Neural crest cell (in vitro differentiated cells): ENCODE results near the gene WDR90. TPM values are rescaled to one million over a fixed set of nuclear protein-coding genes. Genes with fewer than 3 reads are reported as not detected.
"Not testable (repeated sequence)": the region's sequence is repeated elsewhere in the genome, so short reads cannot be mapped to it uniquely, and the experiment has no call there.

Experiments used
- DNase-seq: peaks from one replicate; pipeline ENCODE4 v3.0.0; 2021; ENCODE audit warnings: low read depth, mixed read lengths, low spot score
- H3K27ac Mint-ChIP-seq: one replicate; pipeline ENCODE4 v1.8.0; 2021; ENCODE audit warnings: mild to moderate bottlenecking, mixed read lengths; ENCODE audit not compliant: unreplicated experiment
- H3K27me3 Mint-ChIP-seq: 2 replicates; pipeline ENCODE4 v1.8.0; 2021; ENCODE audit warnings: low read depth, mild to moderate bottlenecking, mixed read lengths
- H3K36me3 Mint-ChIP-seq: 2 replicates; pipeline ENCODE4 v1.8.0; 2021; ENCODE audit warnings: low read depth, mild to moderate bottlenecking, mixed read lengths
- H3K4me1 Mint-ChIP-seq: 2 replicates; pipeline ENCODE4 v1.8.0; 2021; ENCODE audit warnings: mixed read lengths
- H3K4me3 Mint-ChIP-seq: one replicate; pipeline ENCODE4 v1.8.0; 2021; ENCODE audit warnings: mild to moderate bottlenecking, mixed read lengths
- H3K9me3 Mint-ChIP-seq: 2 replicates; pipeline ENCODE4 v1.8.0; 2021; ENCODE audit warnings: mixed read lengths
- total RNA-seq: library from RNA; stranded (reverse); gene quantifications from 2 replicates; pipeline ENCODE4 v1.2.1, GENCODE V29; 2021
- TF ChIP-seq, protein P1 (sequence below): fragments of 200-600 bp; sonication (generic); conservative IDR thresholded peaks from 2 replicates; pipeline ENCODE4 v1.5.0; 2021; ENCODE audit warnings: antibody characterized with exemption, mild to moderate bottlenecking

The WDR90 gene
- total RNA-seq, 1 donor from 2014 or later: 97.0 TPM

DNA sequence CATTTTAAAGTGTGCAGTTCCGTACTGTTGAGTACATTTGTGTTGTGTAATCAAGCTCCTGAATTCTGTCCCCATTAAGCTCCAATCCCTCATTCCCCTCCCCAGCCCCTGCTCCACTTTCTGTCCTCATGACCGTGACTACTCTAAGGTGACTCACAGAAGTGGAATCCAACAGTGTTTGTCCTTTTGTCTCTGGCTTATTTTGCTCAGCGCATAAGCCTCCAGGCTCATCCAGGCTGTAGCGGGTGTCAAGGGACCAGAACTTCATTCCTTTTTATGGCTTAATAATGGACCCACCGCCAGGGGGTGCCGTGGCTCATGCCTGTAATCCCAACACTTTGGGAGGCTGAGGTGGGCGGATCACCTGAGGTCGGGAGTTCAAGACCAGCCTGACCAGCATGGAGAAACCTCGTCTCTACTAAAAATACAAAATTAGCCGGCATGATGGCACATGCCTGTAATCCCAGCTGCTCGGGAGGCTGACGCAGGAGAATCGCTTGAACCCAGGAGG, 63.6 kb downstream of the WDR90 start:
- peaks cover 34% of the 10 kb centered on the region for H3K27me3 Mint-ChIP-seq
- peaks cover 23% of the 10 kb centered on the region for H3K4me1 Mint-ChIP-seq
- not testable (repeated sequence) for H3K27ac Mint-ChIP-seq, H3K9me3 Mint-ChIP-seq, H3K36me3 Mint-ChIP-seq, DNase-seq
- peak overlapping the region; percentile 80 for H3K4me3 Mint-ChIP-seq
- TF ChIP-seq, protein P1, sequence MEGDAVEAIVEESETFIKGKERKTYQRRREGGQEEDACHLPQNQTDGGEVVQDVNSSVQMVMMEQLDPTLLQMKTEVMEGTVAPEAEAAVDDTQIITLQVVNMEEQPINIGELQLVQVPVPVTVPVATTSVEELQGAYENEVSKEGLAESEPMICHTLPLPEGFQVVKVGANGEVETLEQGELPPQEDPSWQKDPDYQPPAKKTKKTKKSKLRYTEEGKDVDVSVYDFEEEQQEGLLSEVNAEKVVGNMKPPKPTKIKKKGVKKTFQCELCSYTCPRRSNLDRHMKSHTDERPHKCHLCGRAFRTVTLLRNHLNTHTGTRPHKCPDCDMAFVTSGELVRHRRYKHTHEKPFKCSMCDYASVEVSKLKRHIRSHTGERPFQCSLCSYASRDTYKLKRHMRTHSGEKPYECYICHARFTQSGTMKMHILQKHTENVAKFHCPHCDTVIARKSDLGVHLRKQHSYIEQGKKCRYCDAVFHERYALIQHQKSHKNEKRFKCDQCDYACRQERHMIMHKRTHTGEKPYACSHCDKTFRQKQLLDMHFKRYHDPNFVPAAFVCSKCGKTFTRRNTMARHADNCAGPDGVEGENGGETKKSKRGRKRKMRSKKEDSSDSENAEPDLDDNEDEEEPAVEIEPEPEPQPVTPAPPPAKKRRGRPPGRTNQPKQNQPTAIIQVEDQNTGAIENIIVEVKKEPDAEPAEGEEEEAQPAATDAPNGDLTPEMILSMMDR: peak; percentile 61

DNA sequence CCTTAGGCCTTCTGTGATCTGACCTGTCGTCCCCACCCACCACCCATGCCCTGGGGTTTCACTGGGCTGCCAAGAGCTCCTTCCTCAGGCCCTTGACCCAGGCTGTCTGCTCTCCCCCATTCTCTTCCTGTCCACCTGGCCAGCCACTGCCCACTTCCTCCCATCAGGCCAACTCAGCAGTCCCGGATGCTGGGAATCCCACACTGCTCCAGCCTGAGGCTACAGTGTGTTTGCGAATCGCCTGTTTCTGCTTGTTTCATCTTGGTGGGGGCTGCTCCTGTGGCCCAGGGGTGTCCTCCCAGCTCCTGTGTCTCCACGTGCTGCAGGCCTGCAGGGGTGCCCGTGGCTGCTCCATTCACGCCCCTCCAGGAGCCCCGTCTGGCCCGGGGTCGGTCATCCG, 64.9 kb downstream of the WDR90 start:
- H3K27ac Mint-ChIP-seq: no peak overlapping the region
- peaks cover 22% of the 10 kb centered on the region for H3K27me3 Mint-ChIP-seq
- peaks cover 29% of the 10 kb centered on the region for H3K4me1 Mint-ChIP-seq
- peak overlapping the region; percentile 86 for H3K4me3 Mint-ChIP-seq
- no peak for DNase-seq
- no peaks in the 10 kb centered on the region for H3K9me3 Mint-ChIP-seq
- no peaks in the 10 kb centered on the region for H3K36me3 Mint-ChIP-seq
- TF ChIP-seq, protein P1: no peak

DNA sequence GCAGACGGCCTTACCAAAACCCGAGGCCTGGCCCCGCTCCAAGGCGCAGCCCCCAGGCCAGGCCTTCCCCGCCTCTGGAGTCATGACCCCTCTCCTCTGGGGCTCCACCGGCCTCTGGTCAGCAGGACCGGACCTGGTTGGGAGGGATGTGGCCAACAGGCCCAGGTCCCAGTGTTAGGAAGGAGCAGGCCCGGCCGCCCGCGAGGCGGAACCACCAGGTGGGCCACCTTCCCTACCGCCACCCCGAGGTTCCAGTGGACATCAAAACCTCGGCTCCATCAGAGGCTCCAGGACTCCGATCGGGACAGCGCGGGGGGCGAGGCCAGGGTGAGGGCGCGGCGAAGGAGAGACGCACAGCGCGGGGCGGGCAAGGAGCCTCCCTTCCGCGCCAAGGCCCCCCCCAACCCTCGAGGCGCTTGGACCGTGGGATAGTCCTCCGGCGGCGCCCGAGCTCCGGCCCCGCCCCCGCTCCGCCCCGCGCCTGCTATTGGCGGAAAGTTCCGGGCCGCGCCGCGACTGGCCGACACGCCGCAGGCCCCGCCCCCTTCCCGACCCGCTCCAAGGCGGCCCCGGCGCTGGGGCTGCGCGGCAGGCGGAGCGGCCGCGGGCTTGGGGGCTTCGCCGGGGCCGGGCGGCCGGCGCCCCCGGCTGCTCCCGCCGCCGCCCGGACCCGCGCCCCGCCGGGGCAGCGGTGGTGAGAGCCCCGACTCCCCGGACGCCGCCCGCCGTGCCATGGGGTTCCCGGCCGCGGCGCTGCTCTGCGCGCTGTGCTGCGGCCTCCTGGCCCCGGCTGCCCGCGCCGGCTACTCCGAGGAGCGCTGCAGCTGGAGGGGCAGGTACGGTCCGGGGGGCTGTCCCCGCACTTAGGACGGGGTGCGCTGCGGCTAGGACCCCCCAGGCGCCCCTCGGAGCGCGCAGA, 65.7 kb downstream of the WDR90 start, which contains the start of gene METRN:
Gene METRN (plus strand): TSS at position 561 of the 919 bp plus-strand sequence. CDS start 172 bp downstream, at position 733.
- peak; percentile 94 for DNase-seq
- H3K27ac Mint-ChIP-seq: peak within 1 kb of the TSS; percentile 96
- H3K27me3 Mint-ChIP-seq: peaks cover 16% of the 10 kb centered on the region
- H3K4me1 Mint-ChIP-seq: peaks cover 29% of the 10 kb centered on the region
- TF ChIP-seq, protein P1: no peak
- H3K9me3 Mint-ChIP-seq: no peaks in the 10 kb centered on the region
- peak within 1 kb of the TSS; percentile 95 for H3K4me3 Mint-ChIP-seq
- H3K36me3 Mint-ChIP-seq: no peaks in the 10 kb centered on the region

DNA sequence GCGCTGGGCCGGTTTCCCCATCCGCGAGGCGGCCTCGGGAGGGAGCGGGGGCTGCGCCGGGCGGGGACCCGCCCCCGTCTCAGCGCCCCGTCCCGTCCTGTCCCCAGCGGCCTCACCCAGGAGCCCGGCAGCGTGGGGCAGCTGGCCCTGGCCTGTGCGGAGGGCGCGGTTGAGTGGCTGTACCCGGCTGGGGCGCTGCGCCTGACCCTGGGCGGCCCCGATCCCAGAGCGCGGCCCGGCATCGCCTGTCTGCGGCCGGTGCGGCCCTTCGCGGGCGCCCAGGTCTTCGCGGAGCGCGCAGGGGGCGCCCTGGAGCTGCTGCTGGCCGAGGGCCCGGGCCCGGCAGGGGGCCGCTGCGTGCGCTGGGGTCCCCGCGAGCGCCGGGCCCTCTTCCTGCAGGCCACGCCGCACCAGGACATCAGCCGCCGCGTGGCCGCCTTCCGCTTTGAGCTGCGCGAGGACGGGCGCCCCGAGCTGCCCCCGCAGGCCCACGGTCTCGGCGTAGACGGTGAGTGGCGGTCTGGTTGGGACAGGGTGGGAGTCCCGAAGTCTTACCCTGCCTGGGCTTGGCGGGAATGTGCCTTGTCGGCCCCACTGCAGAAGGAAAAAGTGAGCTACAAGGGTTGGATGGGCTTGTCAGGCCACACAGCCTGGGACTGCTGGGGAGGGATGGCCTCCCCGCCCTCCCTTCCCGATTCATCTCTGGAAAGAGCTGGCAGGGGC, 66.5 kb downstream of the WDR90 start:
- DNase-seq: no peak
- Mint-ChIP-seq H3K27ac (peak overlapping the region; percentile 96), H3K4me1 (peaks cover 32% of the 10 kb centered on the region), H3K9me3 (no peaks in the 10 kb centered on the region), H3K36me3 (no peaks in the 10 kb centered on the region), H3K27me3 (peaks cover 17% of the 10 kb centered on the region), H3K4me3 (peak overlapping the region; percentile 95)
- TF ChIP-seq, protein P1: peak; percentile 14

DNA sequence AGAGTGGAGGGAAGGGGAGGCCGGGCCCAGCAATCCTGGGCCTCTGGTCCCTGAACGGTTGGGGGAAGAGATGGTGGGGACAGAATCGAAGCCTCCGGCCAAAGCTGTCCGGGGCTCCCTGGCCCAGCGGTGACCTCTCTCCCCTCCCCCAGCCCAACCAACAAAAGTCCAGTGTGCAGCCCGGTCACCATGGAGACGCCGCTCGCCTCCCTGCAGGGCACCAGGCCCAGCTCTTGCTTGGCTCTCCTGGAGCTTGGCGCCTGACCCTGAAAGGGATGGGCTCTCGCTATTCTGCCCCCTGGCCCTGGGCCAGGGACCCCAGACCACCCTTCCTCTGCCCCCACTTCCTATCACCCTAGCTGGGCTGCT, 67.0 kb downstream of the WDR90 start:
- Mint-ChIP-seq H3K27me3 (peaks cover 17% of the 10 kb centered on the region), H3K36me3 (no peaks in the 10 kb centered on the region), H3K27ac (peak overlapping the region; percentile 96), H3K4me3 (peak overlapping the region; percentile 95), H3K9me3 (no peaks in the 10 kb centered on the region), H3K4me1 (peaks cover 32% of the 10 kb centered on the region)
- DNase-seq: peak; percentile 90
- TF ChIP-seq, protein P1: no peak
